Measurements from ENCODE around the gene PACSIN3. TPM values are rescaled to one million over a fixed set of nuclear protein-coding genes. Genes with fewer than 3 reads are reported as not detected.
A peak's percentile ranks its signal among the peaks of the same experiment; 100 is the strongest.

Gene PACSIN3
- total RNA-seq, 4 donors from 2014 or later, result 4.3 to 9.1 (median 7.5) TPM

- H3K27ac ChIP-seq, result peak overlapping the region in 1 of 4 donors; percentile 89
- TF ChIP-seq CTCF (IDR thresholded peaks at IDR 0.05) (no peak), POLR2A (IDR thresholded peaks at IDR 0.05) (no peak)
- no peaks in the 10 kb centered on the region for H3K36me3 ChIP-seq
- H3K9me3 ChIP-seq, result no peaks in the 10 kb centered on the region
- no peak overlapping the region for H3K4me3 ChIP-seq
- DNase-seq, result no peak
- H3K27me3 ChIP-seq, result peaks cover 0 to 6% of the 10 kb centered on the region in 2 donors
- peaks cover 6 to 47% (median 13%) of the 10 kb centered on the region in 4 donors for H3K4me1 ChIP-seq
Observed at GRCh38 chr11:47188259-47188658, 2.0 kb upstream of the PACSIN3 start.

- DNase-seq, result no peak
- peaks cover 0 to 6% of the 10 kb centered on the region in 2 donors for H3K27me3 ChIP-seq
- TF ChIP-seq CTCF (IDR thresholded peaks at IDR 0.05) (no peak), POLR2A (IDR thresholded peaks at IDR 0.05) (no peak)
- no peaks in the 10 kb centered on the region for H3K36me3 ChIP-seq
- no peaks in the 10 kb centered on the region for H3K9me3 ChIP-seq
- H3K4me1 ChIP-seq, result peaks cover 6 to 47% (median 13%) of the 10 kb centered on the region in 4 donors
- H3K4me3 ChIP-seq, result peak overlapping the region in 2 of 4 donors; percentile 2 to 88
- peak overlapping the region in 2 of 4 donors; percentile 20 to 89 for H3K27ac ChIP-seq
Observed at GRCh38 chr11:47187723-47188122, 1.5 kb upstream of the PACSIN3 start.

- peaks cover 0 to 6% of the 10 kb centered on the region in 2 donors for H3K27me3 ChIP-seq
- no peak for TF ChIP-seq POLR2A (IDR thresholded peaks at IDR 0.05)
- TF ChIP-seq CTCF (IDR thresholded peaks at IDR 0.05), result no peak
- H3K36me3 ChIP-seq, result no peaks in the 10 kb centered on the region
- peak in 2 of 3 donors; percentile 42 to 68 for DNase-seq
- peak overlapping the region; percentile 61 to 88 (median 77) for H3K4me3 ChIP-seq
- H3K4me1 ChIP-seq, result peaks cover 6 to 47% (median 13%) of the 10 kb centered on the region in 4 donors
- peak overlapping the region in 3 of 4 donors; percentile 63 to 89 (median 71) for H3K27ac ChIP-seq
- H3K9me3 ChIP-seq, result no peaks in the 10 kb centered on the region
Observed at GRCh38 chr11:47186700-47187695, 764 bp upstream of the PACSIN3 start.

- peaks cover 0 to 6% of the 10 kb centered on the region in 2 donors for H3K27me3 ChIP-seq
- no peaks in the 10 kb centered on the region for H3K9me3 ChIP-seq
- H3K27ac ChIP-seq, result peak overlapping the region; percentile 63 to 89 (median 70)
- H3K36me3 ChIP-seq, result no peaks in the 10 kb centered on the region
- peak overlapping the region; percentile 61 to 88 (median 77) for H3K4me3 ChIP-seq
- H3K4me1 ChIP-seq, result peaks cover 6 to 47% (median 13%) of the 10 kb centered on the region in 4 donors
- DNase-seq, result no peak
- TF ChIP-seq CTCF (IDR thresholded peaks at IDR 0.05) (no peak), POLR2A (IDR thresholded peaks at IDR 0.05) (no peak)
Observed at GRCh38 chr11:47185305-47186075, 744 bp downstream of the PACSIN3 start.

- DNase-seq, result no peak
- peak overlapping the region in 3 of 4 donors; percentile 3 to 89 (median 71) for H3K27ac ChIP-seq
- peak overlapping the region in 3 of 4 donors; percentile 69 to 88 (median 85) for H3K4me3 ChIP-seq
- no peaks in the 10 kb centered on the region for H3K36me3 ChIP-seq
- TF ChIP-seq CTCF (IDR thresholded peaks at IDR 0.05), result no peak
- no peak for TF ChIP-seq POLR2A (IDR thresholded peaks at IDR 0.05)
- peaks cover 6 to 47% (median 13%) of the 10 kb centered on the region in 4 donors for H3K4me1 ChIP-seq
- H3K27me3 ChIP-seq, result peaks cover 0 to 6% of the 10 kb centered on the region in 2 donors
- no peaks in the 10 kb centered on the region for H3K9me3 ChIP-seq
Observed at GRCh38 chr11:47184711-47185304, 1.4 kb downstream of the PACSIN3 start.
